ENCODE results near the gene SERTAD2. TPM values are rescaled to one million over a fixed set of nuclear protein-coding genes. Genes with fewer than 3 reads are reported as not detected.

Gene SERTAD2
- total and polyA plus RNA-seq, 2 donors (not counting 3 experiments of a cell fraction or from before 2014, with no cell fraction given), result 5.5 to 11.2 TPM

DNA sequence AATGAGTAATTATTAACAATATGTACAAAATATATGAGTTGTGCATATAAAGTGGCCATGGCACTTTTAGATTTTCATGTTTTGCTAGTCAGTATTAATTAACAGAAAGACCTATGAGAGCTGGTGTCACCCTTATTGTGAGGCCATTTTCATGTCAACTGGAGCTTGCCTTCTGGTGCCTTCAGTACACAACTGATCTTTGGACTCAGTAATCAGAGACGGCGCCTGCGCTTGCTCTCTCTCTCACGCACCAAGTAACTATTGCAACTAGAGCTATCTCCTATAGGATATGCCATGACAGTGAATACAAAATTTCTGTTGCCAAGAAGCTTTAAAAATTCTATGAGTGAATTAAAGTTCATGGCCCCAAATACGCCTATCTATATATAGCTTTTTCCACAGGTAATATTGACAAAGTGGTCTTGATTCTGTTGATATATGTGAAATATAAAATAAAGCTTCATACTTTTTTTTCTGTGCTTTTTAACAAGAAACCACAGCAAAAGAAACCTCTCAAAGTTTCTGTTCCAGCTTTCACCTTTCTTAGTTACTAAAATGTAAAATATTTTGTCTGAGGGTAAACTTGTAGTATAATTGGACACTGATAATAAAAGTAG lies 2.9 kb downstream of the SERTAD2 start:
- H3K79me2 ChIP-seq (ENCODE audit: control insufficient read depth, insufficient read depth, low read length), result peaks cover 65% of the 10 kb centered on the region
- FAIRE-seq, result no peak
- peaks cover 31% of the 10 kb centered on the region for H3K4me1 ChIP-seq (ENCODE audit: control insufficient read depth, extremely low read depth, insufficient read depth, low read length)
- DNase-seq (ENCODE audit: low read depth, low spot score), result no peak
- H3K9me1 ChIP-seq (replicated peaks; ENCODE audit: control insufficient read depth, extremely low read depth, insufficient read depth, low read length), result no peaks in the 10 kb centered on the region
- H4K20me1 ChIP-seq (replicated peaks; ENCODE audit: control insufficient read depth, extremely low read depth, insufficient read depth, low read length), result no peaks in the 10 kb centered on the region
- no peak overlapping the region for H3K9ac ChIP-seq (replicated peaks; ENCODE audit: extremely low read depth, insufficient read depth, low read length)
- H3K27me3 ChIP-seq (ENCODE audit: control insufficient read depth in 2 of 2, insufficient read depth in 2 of 2, low read length in 2 of 2), result no peaks in the 10 kb centered on the region
- H3K9me3 ChIP-seq (replicated peaks; ENCODE audit: control insufficient read depth, insufficient read depth, low read length), result no peaks in the 10 kb centered on the region
- ChIA-PET POLR2A (interaction anchor here (5.5 kb wide), 1 partner anchor 99 kb away, joined by 62 read pairs; no protein-coding TSS in a partner anchor), CTCF (interaction anchor here (1.1 to 5.3 kb wide), 7 partner anchors 11 to 216 kb away, joined by 3 to 42 read pairs (median 15); no protein-coding TSS in a partner anchor)
- no peak for TF ChIP-seq GATA2 (IDR thresholded peaks at IDR 0.05; ENCODE audit: insufficient read depth, insufficient read length, low read depth, low read length)
- no peak for TF ChIP-seq MAX (IDR thresholded peaks at IDR 0.05; ENCODE audit: insufficient read depth, insufficient read length)
- no peak for TF ChIP-seq MYC (IDR thresholded peaks at IDR 0.05; ENCODE audit: low read depth, low read length)
- TF ChIP-seq POLR2A (IDR thresholded peaks at IDR 0.05; ENCODE audit: low read depth, low read length), result no peak
- no peak for TF ChIP-seq JUN (IDR thresholded peaks at IDR 0.05; ENCODE audit: borderline replicate concordance, insufficient read depth, insufficient read length, low read depth)
- no peak for TF ChIP-seq EZH2 (IDR thresholded peaks at IDR 0.05; ENCODE audit: borderline replicate concordance, low read depth, low read length, severe bottlenecking)
- TF ChIP-seq, protein P1, sequence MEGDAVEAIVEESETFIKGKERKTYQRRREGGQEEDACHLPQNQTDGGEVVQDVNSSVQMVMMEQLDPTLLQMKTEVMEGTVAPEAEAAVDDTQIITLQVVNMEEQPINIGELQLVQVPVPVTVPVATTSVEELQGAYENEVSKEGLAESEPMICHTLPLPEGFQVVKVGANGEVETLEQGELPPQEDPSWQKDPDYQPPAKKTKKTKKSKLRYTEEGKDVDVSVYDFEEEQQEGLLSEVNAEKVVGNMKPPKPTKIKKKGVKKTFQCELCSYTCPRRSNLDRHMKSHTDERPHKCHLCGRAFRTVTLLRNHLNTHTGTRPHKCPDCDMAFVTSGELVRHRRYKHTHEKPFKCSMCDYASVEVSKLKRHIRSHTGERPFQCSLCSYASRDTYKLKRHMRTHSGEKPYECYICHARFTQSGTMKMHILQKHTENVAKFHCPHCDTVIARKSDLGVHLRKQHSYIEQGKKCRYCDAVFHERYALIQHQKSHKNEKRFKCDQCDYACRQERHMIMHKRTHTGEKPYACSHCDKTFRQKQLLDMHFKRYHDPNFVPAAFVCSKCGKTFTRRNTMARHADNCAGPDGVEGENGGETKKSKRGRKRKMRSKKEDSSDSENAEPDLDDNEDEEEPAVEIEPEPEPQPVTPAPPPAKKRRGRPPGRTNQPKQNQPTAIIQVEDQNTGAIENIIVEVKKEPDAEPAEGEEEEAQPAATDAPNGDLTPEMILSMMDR (IDR thresholded peaks at IDR 0.05; ENCODE audit: extremely low read depth in 1 of 2, insufficient read depth in 1 of 2, low read depth in 1 of 2, low read length in 2 of 2), result no peak
- no peak for TF ChIP-seq POLR2AphosphoS5 (IDR thresholded peaks at IDR 0.05; ENCODE audit: insufficient read depth, low read depth, low read length)
- TF ChIP-seq FOS (IDR thresholded peaks at IDR 0.05; ENCODE audit: borderline replicate concordance, insufficient read depth, low read length), result no peak
- H3K36me3 ChIP-seq (ENCODE audit: control insufficient read depth in 2 of 2, extremely low read depth in 1 of 2, insufficient read depth in 2 of 2, low read length in 2 of 2), result no peaks in the 10 kb centered on the region
- H2AFZ ChIP-seq (ENCODE audit: low read depth, low read length), result no peak overlapping the region
- dilution Hi-C loops (cut with MboI; ENCODE audit: extremely low pct_ligation_motif_present, low sequenced_read_pairs), result no loop called here
- no TSS peak for BruUV-seq (replicated peaks)
- no peak overlapping the region for H3K4me2 ChIP-seq (ENCODE audit: insufficient read depth, low read length)
- H3K27ac ChIP-seq (ENCODE audit: insufficient read depth, low read depth, low read length), result no peak overlapping the region
- H3K4me3 ChIP-seq (replicated peaks in 1 of 3; ENCODE audit: insufficient read depth in 1 of 3, low read depth in 1 of 3, low read length in 3 of 3), result no peak overlapping the region
- intact Hi-C loops (cut with micrococcal nuclease), result no loop called here

Data from endothelial cell of umbilical vein (primary cell).